T1000 (cell line): Measurements from ENCODE around the gene HAAO.
"Not testable (repeated sequence)": the region's sequence is repeated elsewhere in the genome, so short reads cannot be mapped to it uniquely, and the experiment has no call there.

Experiments
- DNase-seq: peaks from one replicate; lab custom pipeline; 2025; ENCODE audit warnings: mixed read lengths; lab: John Stamatoyannopoulos, UW

The HAAO gene

GRCh38 chr2:42747422-42747821 is 45.0 kb downstream of the HAAO start:
- no peak for DNase-seq

GRCh38 chr2:42744545-42745082 is 47.8 kb downstream of the HAAO start:
- DNase-seq, result no peak

GRCh38 chr2:42743659-42743990 is 48.8 kb downstream of the HAAO start:
- no peak for DNase-seq

- DNase-seq, result no peak
Measured at GRCh38 chr2:42742740-42743658, 49.4 kb downstream of the HAAO start.

- no peak for DNase-seq
Measured at GRCh38 chr2:42741140-42741539, 51.2 kb downstream of the HAAO start.

GRCh38 chr2:42736598-42737322 is 55.6 kb downstream of the HAAO start:
- DNase-seq, result no peak

- DNase-seq, result no peak
Measured at GRCh38 chr2:42733852-42734251, 58.5 kb downstream of the HAAO start.

GRCh38 chr2:42731316-42731715 is 61.1 kb downstream of the HAAO start:
- DNase-seq, result not testable (repeated sequence)

- no peak for DNase-seq
Measured at GRCh38 chr2:42726680-42727079, 65.7 kb downstream of the HAAO start.

GRCh38 chr2:42725657-42726056 is 66.7 kb downstream of the HAAO start:
- DNase-seq, result no peak

- DNase-seq, result no peak
Measured at GRCh38 chr2:42724886-42725285, 67.5 kb downstream of the HAAO start.

- no peak for DNase-seq
Measured at GRCh38 chr2:42723465-42723864, 68.9 kb downstream of the HAAO start.

- DNase-seq, result no peak
Measured at GRCh38 chr2:42722320-42723190, 69.8 kb downstream of the HAAO start.

- DNase-seq, result no peak
Measured at GRCh38 chr2:42721898-42722297, 70.5 kb downstream of the HAAO start.
